G401.6 (cell line): ENCODE measurements around the gene CREB3L4.
"Not testable (repeated sequence)": the region's sequence is repeated elsewhere in the genome, so short reads cannot be mapped to it uniquely, and the experiment has no call there.

Experiments
- FAIRE-seq: peaks from 2 replicates; lab custom pipeline; 2012; peaks lifted over from hg19 to GRCh38; lab: Jason Lieb, UNC

CREB3L4 gene

GRCh38 chr1:153959454-153959853 lies 8.2 kb upstream of the CREB3L4 start:
- FAIRE-seq: no peak

- no peak for FAIRE-seq
Measured at GRCh38 chr1:153960206-153960605, 7.5 kb upstream of the CREB3L4 start.

GRCh38 chr1:153961421-153961820 lies 6.3 kb upstream of the CREB3L4 start:
- FAIRE-seq: no peak

GRCh38 chr1:153962088-153963029 lies 5.3 kb upstream of the CREB3L4 start:
- FAIRE-seq: no peak

- peak; percentile 87 for FAIRE-seq
Measured at GRCh38 chr1:153963030-153963849, 4.5 kb upstream of the CREB3L4 start, which contains the start of gene SLC39A1. Gene SLC39A1, minus strand, starts transcription at chr1:153963537. Its CDS starts 822 bp downstream, at chr1:153962715.

GRCh38 chr1:153963850-153964331 lies 3.8 kb upstream of the CREB3L4 start:
- FAIRE-seq: no peak

GRCh38 chr1:153968000-153968363 lies 280 bp downstream of the CREB3L4 start:
- FAIRE-seq: no peak

- no peak for FAIRE-seq
Measured at GRCh38 chr1:153968408-153968807, 706 bp downstream of the CREB3L4 start.

GRCh38 chr1:153968972-153969371 lies 1.3 kb downstream of the CREB3L4 start:
- no peak for FAIRE-seq

GRCh38 chr1:153970346-153970745 lies 2.6 kb downstream of the CREB3L4 start:
- no peak for FAIRE-seq

GRCh38 chr1:153973071-153973470 lies 5.4 kb downstream of the CREB3L4 start:
- FAIRE-seq: no peak

- no peak for FAIRE-seq
Measured at GRCh38 chr1:153973525-153973924, 5.8 kb downstream of the CREB3L4 start.

GRCh38 chr1:153976819-153977249 lies 9.1 kb downstream of the CREB3L4 start:
- no peak for FAIRE-seq

- FAIRE-seq: no peak
Measured at GRCh38 chr1:153977250-153978240, 9.8 kb downstream of the CREB3L4 start, which contains the start of gene JTB. Gene JTB, minus strand, starts transcription at chr1:153977674. Its CDS starts 422 bp downstream, at chr1:153977252.

- FAIRE-seq: no peak
Measured at GRCh38 chr1:153978274-153978909, 10.7 kb downstream of the CREB3L4 start.

- FAIRE-seq: not testable (repeated sequence)
Measured at GRCh38 chr1:153979091-153979490, 11.4 kb downstream of the CREB3L4 start.

- FAIRE-seq: not testable (repeated sequence)
Measured at GRCh38 chr1:153981735-153982134, 14.0 kb downstream of the CREB3L4 start.

- no peak for FAIRE-seq
Measured at GRCh38 chr1:153984123-153984894, 16.6 kb downstream of the CREB3L4 start.

GRCh38 chr1:153985341-153985912 lies 17.7 kb downstream of the CREB3L4 start:
- no peak for FAIRE-seq
